NOMO-1 treated with dmso at 0.1 percent for 144 hours (cell line): ENCODE measurements around the gene CKMT1A.

Experiments used
- DNase-seq: peaks from one replicate; lab custom pipeline; 2025; ENCODE audit not compliant: unreplicated experiment; lab: John Stamatoyannopoulos, UW

CKMT1A gene

GRCh38 chr15:43746903-43747309, 53.2 kb downstream of the CKMT1A start:
- peak; percentile 12 for DNase-seq

GRCh38 chr15:43748376-43748775, 54.7 kb downstream of the CKMT1A start:
- DNase-seq: no peak
